ENCODE results near the gene MYOG.

Gene MYOG

DNA sequence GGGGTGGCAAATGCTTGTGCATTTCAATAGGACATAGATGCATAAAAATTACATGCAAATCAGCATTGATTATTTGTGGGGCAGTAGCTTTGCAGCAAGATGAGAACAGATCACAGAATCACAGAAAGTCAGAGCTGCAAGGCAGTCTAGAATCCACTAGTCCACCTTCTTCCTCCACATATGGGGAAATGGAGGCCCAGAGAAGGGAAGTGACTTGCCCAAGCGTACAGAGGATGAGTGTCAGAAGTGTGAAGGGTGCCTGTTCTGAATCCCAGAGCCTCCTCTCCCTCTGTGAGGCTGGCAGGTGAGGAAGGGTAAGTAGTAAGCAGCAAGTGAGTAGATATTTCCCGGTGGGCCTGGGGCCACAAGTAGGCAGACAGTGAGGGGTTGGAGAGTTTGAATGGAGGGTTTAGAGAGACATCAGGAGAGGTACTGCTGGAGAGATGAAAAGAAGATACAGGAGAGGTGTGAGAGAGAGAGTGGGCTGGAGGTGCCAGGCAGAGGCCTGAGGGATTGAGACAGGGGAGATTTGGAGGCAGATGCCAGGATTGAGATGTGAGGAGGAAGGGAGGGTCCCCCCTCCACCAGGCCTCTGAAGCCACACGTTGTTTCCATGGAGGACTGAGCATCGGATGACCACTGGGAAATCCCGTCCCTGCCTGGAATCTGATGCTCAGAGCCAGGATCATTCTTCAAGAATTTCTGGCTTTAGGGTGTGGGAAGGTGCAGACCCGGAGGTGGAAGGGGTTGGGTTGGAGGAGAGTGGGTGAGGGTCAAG is 4.8 kb upstream of the MYOG start:
- DNase-seq, result no peak

DNA sequence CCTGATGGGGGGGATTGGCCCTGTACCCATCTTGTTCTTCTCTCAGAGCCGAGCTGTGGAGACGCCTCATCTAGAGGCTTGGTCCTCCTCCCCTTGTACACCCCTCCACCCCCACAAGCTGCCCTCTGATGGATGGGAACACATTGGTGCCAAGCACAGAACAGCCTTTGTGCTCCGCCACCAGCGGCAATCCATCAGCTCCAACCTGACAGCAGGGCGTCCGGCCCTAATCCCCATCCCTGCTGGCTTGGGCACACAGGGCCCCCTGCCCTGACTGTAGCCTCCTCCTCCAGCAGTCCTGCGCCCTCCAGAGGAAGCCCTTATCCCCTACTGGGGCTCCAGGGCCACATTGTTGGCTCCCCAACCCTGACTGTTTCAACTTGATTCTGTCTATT is 3.8 kb upstream of the MYOG start:
- DNase-seq, result no peak

DNA sequence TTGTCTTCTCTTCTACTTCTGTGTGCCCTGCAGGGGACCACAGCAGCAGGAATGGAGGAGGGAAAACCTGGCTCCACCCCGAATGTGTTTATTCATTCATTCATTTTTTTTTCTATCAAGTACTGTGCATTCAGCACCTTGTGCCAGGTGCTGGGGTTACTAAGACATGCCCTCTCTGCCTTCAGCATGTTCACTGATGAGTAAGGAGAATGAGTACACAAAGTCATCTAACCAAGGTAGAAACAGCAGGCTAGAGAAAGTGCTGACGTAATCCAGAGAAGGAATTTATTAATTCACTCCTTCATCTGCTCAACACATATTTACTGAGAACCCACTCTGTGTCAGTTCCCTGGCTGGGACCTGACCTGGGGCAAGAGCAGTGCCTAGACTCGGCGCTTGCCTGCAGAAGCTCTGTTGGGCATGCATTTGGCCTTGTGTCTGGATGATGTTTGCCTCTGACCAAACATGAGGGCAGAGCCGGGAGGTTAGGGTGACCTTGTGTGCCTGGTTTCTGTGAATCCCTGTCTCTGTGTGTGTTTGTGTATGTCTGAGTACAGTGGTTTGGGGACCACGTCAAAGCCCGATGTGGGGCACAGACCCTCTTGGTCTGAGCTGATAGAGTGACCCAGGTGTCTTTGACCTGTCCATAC is 3.3 kb upstream of the MYOG start:
- DNase-seq, result no peak

DNA sequence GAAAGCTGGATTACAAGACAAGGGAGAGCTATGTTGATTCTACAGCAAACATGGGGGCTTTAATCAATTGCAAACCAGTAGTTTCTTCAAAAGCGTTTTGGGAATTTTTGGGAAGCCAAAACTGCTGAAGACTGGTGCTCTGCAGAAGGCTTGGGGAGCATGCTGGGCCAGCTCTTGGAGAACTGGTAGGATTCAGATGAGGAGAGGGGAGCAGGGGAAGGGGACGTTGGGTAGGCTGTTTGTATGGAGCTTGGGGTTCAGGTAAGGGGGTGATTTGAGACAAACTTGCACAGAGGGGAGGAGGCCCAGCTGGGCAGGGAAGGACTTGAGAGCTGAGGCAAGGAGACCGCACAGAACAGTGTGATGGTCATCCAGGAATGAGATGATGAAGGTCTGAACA is 2.6 kb upstream of the MYOG start:
- DNase-seq, result no peak

DNA sequence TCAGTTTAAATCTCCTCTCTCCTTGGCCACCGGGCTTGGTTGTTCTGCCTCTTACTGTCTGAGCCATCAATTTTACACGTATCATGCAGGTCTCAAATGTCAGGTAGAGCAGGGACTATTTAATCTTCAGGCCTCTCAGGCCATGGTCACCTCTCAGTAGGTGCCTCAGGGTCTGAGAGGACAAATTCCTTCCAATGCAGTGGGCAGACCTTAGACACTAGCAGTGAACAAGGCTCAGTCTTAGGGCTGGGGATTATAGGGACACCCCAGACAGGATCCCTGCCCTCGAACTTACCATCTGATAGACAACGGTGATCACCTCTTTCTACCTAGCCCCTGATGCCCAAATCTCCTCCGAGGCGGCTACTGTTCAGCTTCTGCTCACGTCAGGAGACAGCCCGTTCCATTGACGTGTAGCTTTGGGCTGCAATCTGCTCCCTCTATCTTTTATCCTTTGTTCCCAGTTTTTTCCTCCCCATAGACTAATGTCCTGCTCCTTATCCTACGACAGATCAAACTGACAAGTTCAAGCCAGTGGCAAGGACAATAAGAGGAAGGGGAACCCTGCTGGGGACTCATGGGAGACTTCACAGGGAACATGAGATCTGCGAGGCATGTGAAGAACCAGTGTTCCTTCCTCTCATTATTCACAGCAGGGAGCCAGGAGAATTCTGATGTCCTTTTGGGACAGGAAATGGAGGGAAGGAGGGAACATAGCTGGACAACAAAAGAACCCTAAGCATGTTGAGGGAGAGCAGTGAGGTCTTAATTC is 1.4 kb upstream of the MYOG start:
- no peak for DNase-seq

DNA sequence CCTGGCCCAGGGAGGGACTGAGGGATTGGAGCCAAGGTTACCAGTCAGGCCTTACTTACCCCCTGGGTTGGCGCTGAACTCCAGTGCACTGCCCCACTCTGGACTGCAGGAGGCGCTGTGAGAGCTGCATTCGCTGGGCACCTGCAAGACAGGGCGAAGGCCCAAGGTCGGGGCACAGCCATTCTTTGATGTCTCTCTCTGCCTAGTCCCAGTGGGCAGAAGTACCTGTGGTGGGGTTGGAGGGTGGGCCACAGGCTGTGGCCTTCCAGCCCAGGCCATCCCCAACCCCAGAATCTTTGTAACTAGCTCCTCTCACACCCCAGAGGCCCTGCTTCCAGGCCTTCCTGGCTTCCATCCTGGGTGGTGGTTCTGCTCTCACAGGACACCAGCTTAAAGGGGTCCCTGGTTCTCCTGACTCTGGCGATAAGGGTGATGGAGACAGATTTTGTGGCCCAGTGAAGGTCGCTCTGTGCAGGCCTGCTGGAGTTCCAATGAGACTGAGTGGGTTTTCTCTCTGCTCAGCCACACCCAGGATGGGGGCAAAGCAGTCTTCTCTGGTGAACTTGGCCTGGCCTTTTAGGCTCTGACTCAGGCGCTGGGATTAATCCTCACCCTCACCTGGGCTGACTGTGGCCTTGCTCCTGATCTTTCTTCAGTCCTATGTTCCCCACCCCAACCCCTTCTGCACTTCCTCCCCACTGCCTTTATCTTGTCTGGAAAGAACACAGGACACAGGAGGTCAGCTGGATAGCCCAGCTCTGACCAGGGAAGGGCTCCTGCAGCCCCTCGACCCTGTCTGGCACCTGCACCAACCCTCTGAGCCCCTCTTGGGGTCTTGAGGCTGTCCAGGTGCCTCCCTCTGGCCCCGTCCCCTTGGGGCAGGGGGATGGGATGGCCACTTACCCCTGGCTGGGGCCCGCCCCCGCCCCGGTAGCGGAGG is 954 bp downstream of the MYOG start:
- DNase-seq, result no peak

DNA sequence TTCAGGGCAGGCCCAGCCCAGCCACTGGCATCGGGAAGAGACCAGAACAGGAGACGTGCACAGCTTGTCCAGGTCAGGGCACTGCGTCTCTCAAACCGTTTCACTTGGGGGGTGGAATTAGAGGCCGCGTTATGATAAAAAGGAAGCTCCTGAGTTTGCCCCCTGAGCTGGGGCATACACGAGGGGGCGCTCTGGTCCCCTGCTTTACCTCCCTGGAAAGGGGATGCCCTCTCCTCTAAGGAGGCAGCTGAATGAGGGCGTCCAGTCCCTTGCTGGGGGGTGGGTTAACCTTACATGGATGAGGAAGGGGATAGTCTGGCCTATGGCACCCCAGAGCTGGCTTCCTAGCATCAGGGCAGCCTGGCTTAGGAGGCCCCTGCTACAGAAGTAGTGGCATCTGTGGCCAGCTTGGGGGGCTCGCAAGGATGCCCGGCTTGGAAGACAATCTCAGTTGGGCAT is 2.3 kb downstream of the MYOG start:
- DNase-seq, result no peak

DNA sequence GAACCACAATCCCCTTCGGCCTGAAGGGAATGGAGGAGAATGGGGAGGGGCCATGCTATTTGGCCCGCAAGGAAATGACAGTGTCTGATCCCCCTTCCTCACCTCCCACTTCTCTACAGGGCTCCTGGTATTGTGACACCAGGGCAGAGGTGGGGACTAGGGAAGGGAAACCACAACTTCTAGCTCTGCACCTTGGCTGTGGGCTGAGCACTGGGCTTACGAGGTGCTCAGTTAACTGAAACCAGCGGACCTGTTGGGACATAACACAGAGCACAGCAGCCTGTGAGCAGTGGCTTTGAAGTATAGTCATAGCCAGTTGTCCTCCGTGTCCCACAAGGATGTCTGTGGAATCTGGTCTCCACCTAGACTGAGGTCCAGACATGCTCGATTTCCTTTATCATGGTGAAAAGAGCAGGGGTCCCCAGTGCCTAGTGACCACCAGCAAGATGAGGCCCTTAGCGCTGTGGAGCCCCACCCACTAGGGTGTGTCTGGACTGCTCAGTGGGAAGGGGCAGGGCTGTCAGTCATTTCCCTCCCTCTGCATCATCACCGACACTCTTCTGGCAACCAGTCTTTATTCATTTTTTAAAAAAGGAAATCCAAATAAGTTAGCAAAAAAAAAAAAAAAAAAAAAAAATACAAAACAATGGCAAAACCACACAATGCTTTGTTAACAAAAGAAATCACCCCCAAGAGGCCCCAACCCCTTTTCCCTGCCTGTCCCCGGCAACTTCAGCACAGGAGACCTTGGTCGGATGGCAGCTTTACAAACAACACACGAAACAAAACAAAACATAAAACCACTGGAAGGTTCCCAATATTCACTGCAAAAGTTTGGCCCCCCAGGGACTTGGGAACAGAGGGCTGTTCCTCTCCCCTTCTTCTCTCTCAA is 3.0 kb downstream of the MYOG start:
- DNase-seq, result no peak

DNA sequence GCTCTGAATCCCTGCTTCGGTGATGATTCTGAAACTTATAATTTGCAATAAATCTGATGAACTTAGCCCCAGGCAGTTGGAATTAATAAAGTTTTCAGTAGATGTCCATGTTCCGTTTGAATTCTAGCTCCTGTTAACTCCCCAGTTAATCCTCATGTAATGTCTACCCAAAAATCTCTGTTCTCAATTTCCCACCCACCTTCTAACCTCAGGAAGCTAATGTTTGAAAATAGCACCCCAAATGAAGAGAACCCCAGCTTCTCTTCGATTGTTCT is 3.6 kb downstream of the MYOG start:
- no peak for DNase-seq

DNA sequence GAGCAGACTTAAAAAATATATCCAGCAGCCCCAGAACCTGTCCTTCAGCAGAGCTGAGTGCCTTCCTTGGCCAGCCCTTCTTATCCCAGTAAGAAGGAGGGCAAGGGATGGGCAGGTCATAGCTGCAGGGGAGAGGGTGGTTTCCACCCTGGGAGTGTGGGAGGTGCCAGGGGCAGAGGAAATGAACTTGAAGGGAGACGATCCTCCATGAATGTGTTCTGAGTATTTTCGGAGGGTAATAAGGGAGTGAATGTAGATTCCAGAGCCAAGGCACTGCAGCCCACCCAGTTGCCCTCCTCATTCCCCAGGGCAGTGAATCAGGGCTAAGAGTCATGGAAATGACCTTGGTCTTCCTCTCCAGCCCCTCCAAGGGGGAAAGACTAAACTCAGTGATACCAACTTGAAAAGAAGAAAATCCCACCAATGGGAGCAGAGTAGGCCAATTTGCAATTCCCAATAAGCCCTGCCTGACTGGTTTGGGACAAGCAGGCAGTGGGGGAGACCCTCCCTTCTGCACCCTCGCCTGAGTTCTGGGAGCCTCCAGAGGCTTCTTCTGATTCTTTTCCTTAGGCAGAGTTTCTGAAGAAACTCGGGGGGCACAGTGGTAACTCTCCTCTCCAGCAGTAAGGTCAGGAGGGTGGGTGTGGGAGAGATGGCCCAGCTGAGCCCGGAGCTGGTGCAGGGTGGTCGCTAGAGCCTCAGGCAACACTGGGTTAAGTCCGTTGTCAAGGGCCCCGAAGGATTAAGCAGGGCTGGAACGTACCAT is 4.2 kb downstream of the MYOG start:
- DNase-seq, result no peak

DNA sequence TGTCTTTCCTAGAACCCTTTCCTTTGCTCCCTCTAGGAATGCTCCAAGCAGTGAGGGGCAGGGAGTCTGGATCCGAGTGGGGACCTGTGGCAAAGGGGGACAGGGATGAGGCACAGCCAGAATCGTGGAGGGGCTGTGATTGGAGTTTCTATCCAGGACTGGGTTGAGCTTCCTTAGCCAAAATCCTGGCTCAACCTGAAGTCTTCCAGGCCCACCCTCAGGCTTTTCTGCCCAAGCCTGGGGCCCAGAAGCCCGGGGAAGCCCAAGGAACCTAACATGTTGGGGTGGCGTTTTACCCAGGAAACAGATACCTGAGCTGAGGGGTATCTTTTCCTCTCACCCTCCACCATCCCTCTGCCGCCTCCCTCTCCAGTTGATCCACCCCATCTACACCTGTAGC is 5.4 kb downstream of the MYOG start:
- no peak for DNase-seq

DNA sequence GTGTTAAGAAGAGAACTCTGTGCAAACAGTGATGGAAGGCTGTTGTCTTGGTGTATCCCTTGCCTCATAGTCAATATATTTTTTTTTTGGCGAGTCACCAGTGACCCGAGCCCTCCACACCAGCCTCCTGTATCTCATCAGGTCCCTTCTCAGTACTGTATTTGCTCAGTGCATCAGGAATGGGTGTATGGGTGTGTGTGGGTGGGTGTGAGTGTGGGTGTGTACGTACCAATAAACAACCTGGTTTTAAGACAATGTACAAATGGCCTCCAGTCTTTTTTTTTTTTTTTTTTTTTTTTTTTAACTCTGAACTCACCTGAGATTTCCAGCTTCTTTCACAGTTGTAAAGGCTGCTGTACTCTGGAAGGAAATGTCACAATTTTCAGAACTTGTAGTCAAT is 7.3 kb downstream of the MYOG start:
- no peak for DNase-seq

DNA sequence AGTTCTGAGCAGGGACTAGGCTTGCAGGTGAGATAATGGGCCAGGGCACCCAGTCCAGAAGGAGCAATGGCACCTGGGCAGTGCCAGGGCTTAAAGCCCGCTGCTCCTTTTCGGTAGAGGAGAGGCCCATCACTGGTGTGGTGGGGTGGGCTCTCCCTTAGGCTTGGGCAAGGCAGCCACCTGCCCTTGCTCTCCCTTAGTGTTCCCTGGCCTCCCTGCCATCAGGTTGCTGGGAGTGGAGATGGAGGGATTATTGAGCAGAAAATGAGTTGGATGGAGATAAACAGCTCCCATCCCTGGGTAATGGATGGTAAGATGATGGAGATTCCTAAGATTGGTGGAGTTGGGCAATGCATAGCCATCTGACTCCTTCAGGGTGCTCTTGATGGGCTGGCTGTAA is 7.9 kb downstream of the MYOG start:
- no peak for DNase-seq

DNA sequence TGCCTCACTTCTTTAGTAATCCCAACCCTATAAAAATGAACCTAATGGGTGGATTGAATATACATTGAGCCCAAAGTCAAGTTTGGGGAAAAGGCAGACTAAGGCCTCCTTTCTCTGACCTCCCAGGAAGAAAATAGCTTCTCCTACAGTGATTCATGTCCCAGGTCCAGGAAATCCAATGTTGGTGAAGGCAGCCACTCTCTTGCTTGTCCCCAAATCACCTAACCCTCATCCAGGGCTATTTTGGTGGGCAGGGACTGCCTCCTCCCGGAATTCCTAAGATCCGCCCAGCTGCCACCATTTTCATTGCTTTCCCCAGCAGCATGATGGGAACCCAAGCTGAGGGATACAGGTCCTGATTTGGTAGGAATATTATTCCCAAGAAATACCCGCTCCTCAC is 8.4 kb downstream of the MYOG start:
- no peak for DNase-seq

DNA sequence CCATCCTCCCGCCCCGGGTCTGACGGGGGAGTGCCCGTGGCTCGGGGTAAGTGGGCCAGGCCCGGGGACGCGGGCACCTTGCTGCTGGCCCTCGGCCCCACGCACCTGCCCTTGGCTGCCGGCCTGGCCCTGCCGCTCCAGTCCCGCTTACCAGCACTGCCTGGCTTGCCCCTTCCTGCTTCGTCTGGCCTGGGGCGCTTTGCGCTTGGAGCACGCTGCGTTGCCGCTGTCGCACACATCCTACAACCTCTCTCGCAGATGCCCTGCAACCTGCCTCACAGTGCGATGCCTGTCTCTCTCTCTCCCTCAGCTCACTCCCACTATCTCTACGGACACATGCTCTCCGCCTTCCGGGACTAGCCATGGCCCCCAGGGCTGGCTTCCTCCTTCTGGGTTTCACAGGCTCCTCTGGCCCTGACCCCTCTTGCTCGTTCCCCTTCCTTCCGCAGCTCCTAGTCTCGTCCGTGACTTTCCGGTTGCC is 9.7 kb downstream of the MYOG start:
- DNase-seq, result no peak

DNA sequence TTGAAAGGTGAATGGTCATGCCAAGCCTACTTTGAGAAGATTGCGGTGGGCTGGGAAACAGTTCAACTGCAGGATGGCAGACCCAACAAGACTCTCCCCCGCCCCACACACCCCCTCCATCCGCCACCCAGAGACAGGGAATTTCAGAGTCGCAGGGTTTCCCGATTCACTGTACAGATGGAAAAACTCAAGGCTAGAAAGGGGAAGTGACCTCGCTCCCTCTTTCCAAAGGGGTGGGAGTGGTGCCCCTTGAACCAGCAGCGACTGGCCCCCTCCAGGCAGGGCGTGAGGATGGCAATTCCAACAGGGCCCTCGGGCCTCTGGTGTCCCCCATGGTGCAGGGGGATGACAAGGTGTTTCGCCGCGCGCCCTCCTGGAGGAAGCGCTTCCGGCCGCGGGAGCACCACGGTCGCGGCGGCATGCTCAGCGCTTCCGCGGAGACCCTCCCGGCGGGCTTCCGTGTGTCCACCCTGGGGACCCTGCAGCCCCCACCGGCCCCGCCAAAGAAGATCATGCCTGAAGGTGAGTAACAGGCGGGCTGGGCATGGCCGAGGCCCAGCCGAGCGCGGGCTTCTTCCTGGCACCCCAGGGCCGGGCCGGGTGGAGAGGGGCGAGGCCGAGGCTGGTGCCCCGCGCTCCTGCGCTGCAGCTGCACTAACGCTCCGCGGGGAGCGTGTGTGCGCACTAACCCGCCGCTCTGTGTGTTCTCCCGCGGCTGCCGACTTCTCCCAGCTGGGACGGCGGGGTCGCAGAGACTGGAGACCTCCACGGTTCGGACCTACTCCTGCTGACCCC is 10.4 kb downstream of the MYOG start:
- DNase-seq, result no peak

DNA sequence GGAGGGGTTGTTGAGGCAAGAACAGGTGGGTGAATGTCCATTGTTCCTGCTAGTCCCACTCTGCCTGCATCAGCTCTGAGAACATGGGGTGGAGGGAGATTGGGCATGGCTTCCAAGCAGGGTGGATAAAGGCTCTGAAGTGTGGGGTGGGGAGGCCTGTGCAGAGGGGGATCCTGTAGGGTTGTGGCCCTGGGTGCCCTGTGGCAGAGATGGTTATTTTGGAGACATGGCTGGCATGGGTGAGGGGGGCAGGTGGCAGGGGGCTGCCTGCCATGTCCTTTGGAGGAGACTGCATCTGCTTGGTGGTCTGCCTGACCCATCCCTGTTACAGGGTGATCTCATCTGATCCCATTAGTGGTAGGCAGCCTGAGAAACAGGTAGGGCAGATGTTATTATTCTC is 11.2 kb downstream of the MYOG start:
- no peak for DNase-seq

DNA sequence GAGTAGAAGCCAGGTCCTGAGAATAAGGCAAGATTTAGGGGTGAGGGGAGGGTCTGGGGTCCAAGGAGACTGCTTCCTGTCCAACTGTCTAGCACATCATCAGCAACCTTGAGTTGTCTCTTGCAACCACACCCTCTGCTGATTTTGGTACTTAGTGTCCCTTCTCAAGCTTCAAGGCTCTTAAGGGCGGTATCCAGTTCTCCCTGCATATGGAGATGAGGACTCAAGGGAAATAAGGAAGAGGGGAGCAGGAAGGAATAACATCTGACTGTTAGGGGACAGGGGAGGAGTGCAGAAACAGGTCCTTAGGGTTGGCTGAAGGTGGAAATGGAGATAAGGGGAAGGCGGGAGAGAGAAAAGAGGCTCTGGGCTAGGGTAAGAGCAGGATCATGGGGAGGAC is 12.3 kb downstream of the MYOG start:
- DNase-seq, result no peak

DNA sequence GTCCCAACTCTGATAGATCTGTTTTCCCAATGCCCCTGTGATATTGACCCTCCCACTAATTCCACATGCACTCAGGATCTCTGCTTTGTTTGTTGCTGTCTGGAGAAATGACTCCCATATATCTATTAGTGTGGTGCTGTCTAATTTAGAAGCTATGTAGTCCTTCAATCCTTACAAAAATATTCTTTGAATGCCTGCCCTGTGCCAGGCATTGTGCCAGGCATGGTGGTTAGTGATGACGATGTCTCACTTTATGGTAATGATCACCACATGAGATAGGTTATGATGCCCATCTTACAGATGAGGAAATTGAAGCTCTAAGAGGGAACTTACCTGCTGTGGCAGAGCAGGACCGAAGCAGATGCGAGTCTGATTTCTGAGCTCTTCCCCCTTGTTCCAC is 12.9 kb downstream of the MYOG start:
- DNase-seq, result no peak

DNA sequence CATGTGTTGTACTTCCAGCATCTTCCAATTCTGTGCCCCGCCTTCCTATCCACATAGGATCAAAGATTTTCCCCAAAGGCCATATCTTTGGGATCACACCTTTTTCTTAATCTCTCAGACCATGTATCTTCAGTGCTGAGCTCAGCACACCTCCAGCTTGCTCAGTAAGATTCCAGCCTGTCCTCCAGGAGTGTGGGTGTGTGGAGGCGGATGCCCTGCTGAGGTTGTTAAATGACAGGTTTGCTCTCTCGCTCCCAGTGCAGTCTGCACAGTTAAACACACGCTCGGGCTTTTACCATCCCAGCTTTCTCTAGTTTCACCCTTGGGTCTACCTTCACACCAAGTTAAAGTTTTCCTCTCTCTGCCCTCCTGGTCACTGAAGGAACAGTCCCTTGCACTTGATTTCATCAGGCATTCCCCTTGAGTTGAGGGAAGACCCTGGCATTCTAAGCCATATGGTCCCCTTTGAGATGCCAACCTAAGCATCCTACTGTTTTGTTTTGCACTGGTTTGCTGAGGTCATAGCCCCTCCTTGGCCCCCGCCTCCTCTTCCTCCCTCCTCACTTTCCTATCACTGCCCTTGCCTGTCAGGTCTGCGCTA is 13.7 kb downstream of the MYOG start:
- no peak for DNase-seq
